HEK293 (cell line): ENCODE measurements around the gene MYOD1.

Experiments used
- CTCF ChIA-PET: fragments of 350-600 bp; formaldehyde crosslinking; extraction: SDS; loops from one replicate; lab custom pipeline; 2021; ENCODE audit warnings: antibody characterized with exemption; lab: Yijun Ruan, JAX
- POLR2A ChIA-PET: fragments of 300-600 bp; formaldehyde crosslinking; extraction: SDS; loops from one replicate; lab custom pipeline; 2020; ENCODE audit warnings: antibody characterized with exemption, inconsistent platforms; lab: Yijun Ruan, JAX
- H3K27ac ChIP-seq: fragments of 200-500 bp; sonication (Bioruptor generic); 2 replicates; pipeline ENCODE4 v1.5.1; 2014; ENCODE audit warnings: low read depth, low read length, control low read depth, inconsistent platforms; ENCODE audit errors: extremely low read depth
- H3K36me3 ChIP-seq, 2 experiments: fragments of 200-500 bp in 1 of 2; sonication (Bioruptor generic) in 1 of 2; 1 replicate in 1 of 2; 2 replicates in 1 of 2; pipeline ENCODE4 v1.5.1; 2014 to 2017; ENCODE audit warnings: inconsistent platforms in 2 of 2, low read length in 2 of 2; ENCODE audit not compliant: control insufficient read depth in 2 of 2, insufficient read depth in 1 of 2
- H3K4me1 ChIP-seq: fragments of 200-500 bp; sonication (Bioruptor generic); 2 replicates; pipeline ENCODE4 v1.5.1; 2014; ENCODE audit warnings: mild to moderate bottlenecking, low read length, inconsistent platforms; ENCODE audit not compliant: control insufficient read depth, insufficient read depth
- H3K4me3 ChIP-seq: 2 replicates; pipeline ENCODE4 v1.5.1; 2011; ENCODE audit warnings: low read depth, mild to moderate bottlenecking, control low read depth, low read length, moderate library complexity
- H3K9me3 ChIP-seq: fragments of 200-500 bp; sonication (Bioruptor generic); 2 replicates; pipeline ENCODE4 v1.5.1; 2014; ENCODE audit warnings: low read depth, low read length, inconsistent platforms; ENCODE audit not compliant: control insufficient read depth, insufficient read depth
- FEZF1 ChIP-seq: fragments of 450-650 bp; formaldehyde crosslinking; IDR thresholded peaks from 2 replicates; pipeline ENCODE4 v1.5.1; 2016; ENCODE audit warnings: missing biosample characterization, missing genetic modification characterization
- GLI2 ChIP-seq: fragments of 450-650 bp; formaldehyde crosslinking; IDR thresholded peaks from 2 replicates; pipeline ENCODE4; 2017; ENCODE audit warnings: missing biosample characterization, missing genetic modification characterization, low read depth, borderline replicate concordance
- GLIS1 ChIP-seq: fragments of 450-650 bp; formaldehyde crosslinking; IDR thresholded peaks from 2 replicates; pipeline ENCODE4 v1.5.1; 2016; ENCODE audit warnings: missing biosample characterization, missing genetic modification characterization
- HOXD13 ChIP-seq: sonication (generic); formaldehyde crosslinking; IDR thresholded peaks from 2 replicates; pipeline ENCODE4 v1.8.0; 2022; ENCODE audit warnings: missing genetic modification reagents, borderline replicate concordance
- MYNN ChIP-seq: fragments of 450-650 bp; formaldehyde crosslinking; IDR thresholded peaks from 2 replicates; pipeline ENCODE4 v1.5.1; 2016; ENCODE audit warnings: missing biosample characterization, missing genetic modification characterization, borderline replicate concordance
- MZF1 ChIP-seq: fragments of 450-650 bp; formaldehyde crosslinking; IDR thresholded peaks from 2 replicates; pipeline ENCODE4 v1.5.1; 2017; ENCODE audit warnings: missing biosample characterization, missing genetic modification characterization, borderline replicate concordance
- REPIN1 ChIP-seq: fragments of 450-650 bp; formaldehyde crosslinking; IDR thresholded peaks from 2 replicates; pipeline ENCODE4 v1.5.1; 2017; ENCODE audit warnings: missing biosample characterization, missing genetic modification characterization, low read depth
- SALL2 ChIP-seq: fragments of 450-650 bp; formaldehyde crosslinking; IDR thresholded peaks from 2 replicates; pipeline ENCODE4 v1.5.0; 2017; ENCODE audit warnings: missing biosample characterization, mild to moderate bottlenecking, missing genetic modification characterization, borderline replicate concordance
- SCRT2 ChIP-seq: fragments of 450-650 bp; formaldehyde crosslinking; IDR thresholded peaks from 2 replicates; pipeline ENCODE4 v1.5.1; 2016; ENCODE audit warnings: missing biosample characterization, missing genetic modification characterization
- SP3 ChIP-seq: fragments of 450-650 bp; formaldehyde crosslinking; IDR thresholded peaks from 2 replicates; pipeline ENCODE4 v1.5.1; 2016; ENCODE audit warnings: missing biosample characterization, missing genetic modification characterization
- ZBTB17 ChIP-seq: fragments of 450-650 bp; formaldehyde crosslinking; IDR thresholded peaks from 2 replicates; pipeline ENCODE4 v1.5.1; 2016; ENCODE audit warnings: missing biosample characterization, missing genetic modification characterization
- ZBTB48 ChIP-seq: fragments of 450-650 bp; formaldehyde crosslinking; IDR thresholded peaks from 2 replicates; pipeline ENCODE4 v1.5.1; 2016; ENCODE audit warnings: missing biosample characterization, missing genetic modification characterization
- ZFP3 ChIP-seq: fragments of 450-650 bp; formaldehyde crosslinking; IDR thresholded peaks from 2 replicates; pipeline ENCODE4 v1.5.1; 2016; ENCODE audit warnings: low read depth, missing biosample characterization, missing genetic modification characterization
- ZFP69B ChIP-seq: fragments of 450-650 bp; formaldehyde crosslinking; IDR thresholded peaks from 2 replicates; pipeline ENCODE4 v1.5.1; 2016; ENCODE audit warnings: missing biosample characterization, missing genetic modification characterization
- ZNF157 ChIP-seq: fragments of 450-650 bp; formaldehyde crosslinking; IDR thresholded peaks from 2 replicates; pipeline ENCODE4 v1.5.1; 2016; ENCODE audit warnings: missing biosample characterization, missing genetic modification characterization
- ZNF280D ChIP-seq: fragments of 450-650 bp; formaldehyde crosslinking; IDR thresholded peaks from 2 replicates; pipeline ENCODE4 v1.5.1; 2016; ENCODE audit warnings: missing biosample characterization, missing genetic modification characterization
- ZNF302 ChIP-seq: fragments of 450-650 bp; formaldehyde crosslinking; IDR thresholded peaks from 2 replicates; pipeline ENCODE4 v1.5.1; 2016; ENCODE audit warnings: missing biosample characterization, missing genetic modification characterization, low read depth
- ZNF324 ChIP-seq: fragments of 450-650 bp; formaldehyde crosslinking; IDR thresholded peaks from 2 replicates; pipeline ENCODE4 v1.5.1; 2016; ENCODE audit warnings: missing biosample characterization, missing genetic modification characterization
- ZNF404 ChIP-seq: fragments of 450-650 bp; formaldehyde crosslinking; IDR thresholded peaks from 2 replicates; pipeline ENCODE4 v1.5.1; 2017; ENCODE audit warnings: missing biosample characterization, missing genetic modification characterization
- ZNF510 ChIP-seq: fragments of 450-650 bp; formaldehyde crosslinking; IDR thresholded peaks from 2 replicates; pipeline ENCODE4 v1.5.1; 2018; ENCODE audit warnings: mild to moderate bottlenecking, missing genetic modification characterization, missing biosample characterization; ENCODE audit not compliant: insufficient replicate concordance
- ZNF529 ChIP-seq: fragments of 450-650 bp; formaldehyde crosslinking; IDR thresholded peaks from 2 replicates; pipeline ENCODE4 v1.5.1; 2017; ENCODE audit warnings: missing genetic modification characterization, missing biosample characterization; ENCODE audit not compliant: insufficient replicate concordance
- ZNF530 ChIP-seq: fragments of 450-650 bp; formaldehyde crosslinking; IDR thresholded peaks from 2 replicates; pipeline ENCODE4 v1.5.1; 2016; ENCODE audit warnings: low read depth, missing biosample characterization, missing genetic modification characterization
- ZNF555 ChIP-seq: fragments of 450-650 bp; formaldehyde crosslinking; conservative IDR thresholded peaks from 2 replicates; pipeline ENCODE4 v1.5.1; 2017; ENCODE audit warnings: missing biosample characterization, mild to moderate bottlenecking, missing genetic modification characterization, inconsistent platforms
- ZNF626 ChIP-seq: fragments of 450-650 bp; sonication (Bioruptor Pico); formaldehyde crosslinking; IDR thresholded peaks from 2 replicates; pipeline ENCODE4 v1.5.1; 2018; ENCODE audit warnings: missing biosample characterization, missing genetic modification characterization, inconsistent platforms
- ZNF654 ChIP-seq: fragments of 450-650 bp; formaldehyde crosslinking; IDR thresholded peaks from 2 replicates; pipeline ENCODE4 v1.5.1; 2016; ENCODE audit warnings: low read depth, missing biosample characterization, missing genetic modification characterization
- ZNF701 ChIP-seq: fragments of 450-650 bp; formaldehyde crosslinking; IDR thresholded peaks from 2 replicates; pipeline ENCODE4 v1.5.1; 2016; ENCODE audit warnings: missing biosample characterization, missing genetic modification characterization
- ZNF776 ChIP-seq: fragments of 450-650 bp; formaldehyde crosslinking; IDR thresholded peaks from 2 replicates; pipeline ENCODE4 v1.5.0; 2017; ENCODE audit warnings: missing biosample characterization, missing genetic modification characterization, borderline replicate concordance
- ZNF777 ChIP-seq: fragments of 450-650 bp; formaldehyde crosslinking; IDR thresholded peaks from 2 replicates; pipeline ENCODE4 v1.5.1; 2017; ENCODE audit warnings: missing biosample characterization, missing genetic modification characterization, borderline replicate concordance
- ZNF792 ChIP-seq: fragments of 450-650 bp; formaldehyde crosslinking; IDR thresholded peaks from 2 replicates; pipeline ENCODE4 v1.5.1; 2016; ENCODE audit warnings: missing biosample characterization, missing genetic modification characterization
- ZNF830 ChIP-seq: fragments of 450-650 bp; IDR thresholded peaks from 2 replicates; pipeline ENCODE4 v1.5.0; 2018; ENCODE audit warnings: missing biosample characterization, missing genetic modification characterization, low read depth, mild to moderate bottlenecking, moderate library complexity

The MYOD1 gene

GRCh38 chr11:17724020-17724908, 4.9 kb downstream of the MYOD1 start:
- ChIA-PET POLR2A (no interaction called here), CTCF (interaction anchor here (0.7 to 1.6 kb wide), 6 partner anchors 123 to 1039 kb away, joined by 3 to 4 read pairs (median 4); no protein-coding TSS in a partner anchor)

GRCh38 chr11:17725174-17725573, 5.8 kb downstream of the MYOD1 start:
- Histone ChIP-seq H3K27ac (no peak overlapping the region), H3K4me3 (no peak overlapping the region), H3K4me1 (no peaks in the 10 kb centered on the region), H3K9me3 (no peaks in the 10 kb centered on the region), H3K36me3 (no peaks in the 10 kb centered on the region)
- ChIA-PET POLR2A (no interaction called here), CTCF (interaction anchor here (0.7 kb wide), 1 partner anchor 1038 kb away, joined by 3 read pairs; no protein-coding TSS in a partner anchor)
- TF ChIP-seq ZFP69B (tag by site-specific recombination) (no peak), GLIS1 (tag by site-specific recombination) (no peak), ZNF792 (tag by site-specific recombination) (no peak), SP3 (tag by site-specific recombination) (no peak), ZNF324 (tag by site-specific recombination) (no peak), SALL2 (tag by site-specific recombination) (no peak), ZNF626 (tag by site-specific recombination) (no peak), ZNF654 (tag by site-specific recombination) (no peak), GLI2 (tag by site-specific recombination) (no peak), FEZF1 (tag by site-specific recombination) (no peak), ZNF404 (no peak), ZNF157 (tag by site-specific recombination) (no peak), ZFP3 (tag by site-specific recombination) (no peak), ZNF701 (tag by site-specific recombination) (no peak), HOXD13 (CRISPR knock-in tag) (no peak)

More at GRCh38 chr11:17724020-17724908, 4.9 kb downstream of the MYOD1 start:
- Histone ChIP-seq H3K36me3 (no peaks in the 10 kb centered on the region), H3K4me3 (no peak overlapping the region), H3K9me3 (no peaks in the 10 kb centered on the region), H3K27ac (no peak overlapping the region), H3K4me1 (no peaks in the 10 kb centered on the region)
- TF ChIP-seq ZBTB48, result no peak
- peak; percentile 57 for TF ChIP-seq SCRT2 (tag by site-specific recombination)
- no peak for TF ChIP-seq MYNN (tag by site-specific recombination)
- TF ChIP-seq ZNF777, result no peak

- Histone ChIP-seq H3K27ac (no peak overlapping the region), H3K9me3 (no peaks in the 10 kb centered on the region), H3K36me3 (no peaks in the 10 kb centered on the region), H3K4me1 (no peaks in the 10 kb centered on the region), H3K4me3 (no peak overlapping the region)
- CTCF ChIA-PET, result interaction anchor here (0.5 to 7.8 kb wide), 63 partner anchors 9 to 1052 kb away, joined by 3 to 357 read pairs (median 6); partner anchors contain the start of genes MYOD1, SAAL1 and SPTY2D1
- POLR2A ChIA-PET, result interaction anchor here (1.0 to 1.4 kb wide), 2 partner anchors 128 to 132 kb away, joined by 3 to 6 read pairs; no protein-coding TSS in a partner anchor
- TF ChIP-seq ZNF280D (tag by site-specific recombination) (no peak), ZNF530 (tag by site-specific recombination) (no peak), REPIN1 (tag by site-specific recombination) (no peak), ZNF529 (tag by site-specific recombination) (no peak), ZNF510 (no peak), ZNF830 (tag by site-specific recombination) (no peak), ZNF302 (tag by site-specific recombination) (no peak), ZNF776 (no peak), ZBTB17 (tag by site-specific recombination) (no peak), ZNF555 (tag by site-specific recombination) (no peak), FEZF1 (tag by site-specific recombination) (no peak), MZF1 (tag by site-specific recombination) (no peak)
These were observed 10.8 kb downstream of the MYOD1 start for GRCh38 chr11:17730137-17730536.
